Ovary (tissue), 3 donors: ENCODE measurements around the gene KRTAP5-5.

ENCODE experiments used
- CTCF ChIP-seq, 3 donors: fragments of 450-650 bp in 2 of 3; fragments of 200-600 bp in 1 of 3; IDR thresholded peaks; one replicate each; pipeline versions ENCODE4 v1.5.1 to v1.8.0; 2016 to 2022; ENCODE audit warnings: antibody characterized with exemption in 3 of 3, mild to moderate bottlenecking in 1 of 3
- EP300 ChIP-seq: sonication (generic); formaldehyde crosslinking; IDR thresholded peaks from one replicate; pipeline ENCODE4 v1.6.1; 2017; ENCODE audit warnings: antibody characterized with exemption
- POLR2A ChIP-seq: fragments of 450-650 bp; IDR thresholded peaks from one replicate; pipeline ENCODE4 v1.6.1; 2017; ENCODE audit warnings: antibody characterized with exemption, mild to moderate bottlenecking, moderate library complexity
- donor health status: DM: no; HTN: no; CAD: no.

- TF ChIP-seq CTCF (IDR thresholded peaks at IDR 0.05), result no peak
- TF ChIP-seq EP300, result no peak
- no peak for TF ChIP-seq POLR2A
Measured at GRCh38 chr11:1643146-1643690, 13.6 kb downstream of the KRTAP5-5 start.
